SU-DHL-6 (cell line): ENCODE measurements around the gene C1orf74.

ENCODE experiments used
- H2AFZ ChIP-seq: fragments of 200-600 bp; sonication (generic); 2 replicates; pipeline ENCODE4 v1.6.1; 2014; ENCODE audit warnings: low read depth, mild to moderate bottlenecking, moderate library complexity, mixed read lengths, antibody characterized with exemption, low read length; ENCODE audit not compliant: severe bottlenecking
- H3F3A ChIP-seq: fragments of 200-600 bp; shearing (Covaris generic); 2 replicates; pipeline ENCODE4 v1.6.0; 2016; ENCODE audit warnings: antibody characterized with exemption, mild to moderate bottlenecking; ENCODE audit not compliant: insufficient read depth
- H3K27ac ChIP-seq: fragments of 200-600 bp; sonication (generic); 2 replicates; pipeline ENCODE4 v1.5.1; 2016; ENCODE audit warnings: low read depth, mild to moderate bottlenecking, low read length, moderate library complexity, mixed read lengths
- H3K27me3 ChIP-seq: fragments of 200-600 bp; sonication (generic), shearing (Covaris generic); 2 replicates; pipeline ENCODE4 v1.6.0; 2014; ENCODE audit warnings: mild to moderate bottlenecking, low read length
- H3K36me3 ChIP-seq: fragments of 200-600 bp; sonication (generic); 2 replicates; pipeline ENCODE4 v1.6.1; 2014; ENCODE audit warnings: mild to moderate bottlenecking, low read length, mixed read lengths
- H3K4me2 ChIP-seq: fragments of 300-600, 200-600 bp; shearing (Covaris generic), sonication (generic); 2 replicates; pipeline ENCODE4 v1.6.0; 2014; ENCODE audit warnings: low read length, low read depth, mild to moderate bottlenecking; ENCODE audit not compliant: poor library complexity, severe bottlenecking
- H3K4me3 ChIP-seq: fragments of 200-600 bp; sonication (generic); 2 replicates; pipeline ENCODE4 v1.5.1; 2014; ENCODE audit warnings: antibody characterized with exemption, low read length, mild to moderate bottlenecking, mixed read lengths; ENCODE audit not compliant: insufficient read depth, poor library complexity, severe bottlenecking
- H3K79me2 ChIP-seq: fragments of 200-600 bp; sonication (generic); 2 replicates; pipeline ENCODE4 v1.6.1; 2014; ENCODE audit warnings: mild to moderate bottlenecking, low read length, moderate library complexity; ENCODE audit not compliant: insufficient read depth
- H3K9ac ChIP-seq: fragments of 200-600 bp; sonication (generic); 2 replicates; pipeline ENCODE4 v1.7.0; 2014; ENCODE audit warnings: mild to moderate bottlenecking, low read length
- H3K9me2 ChIP-seq: fragments of 200-600 bp; sonication (generic); replicated peaks from 2 replicates; pipeline ENCODE4 v1.6.1; 2014; ENCODE audit warnings: low read length; ENCODE audit not compliant: insufficient read depth
- H3K9me3 ChIP-seq: fragments of 200-600 bp; sonication (generic); 2 replicates; pipeline ENCODE4 v1.6.1; 2014; ENCODE audit warnings: low read length, mixed read lengths; ENCODE audit not compliant: insufficient read depth
- H4K20me1 ChIP-seq: fragments of 200-600 bp; sonication (generic); 2 replicates; pipeline ENCODE4 v1.6.1; 2014; ENCODE audit warnings: low read depth, mild to moderate bottlenecking, antibody characterized with exemption, low read length, moderate library complexity, mixed read lengths
- CTCF ChIP-seq: fragments of 200-600 bp; sonication (generic); IDR thresholded peaks from one replicate; pipeline ENCODE4 v1.5.1; 2017; ENCODE audit warnings: antibody characterized with exemption, mild to moderate bottlenecking, low read length, moderate library complexity; ENCODE audit not compliant: insufficient read depth, poor library complexity, severe bottlenecking
- EZH2phosphoT487 ChIP-seq: fragments of 200-600 bp; sonication (generic), shearing (Covaris generic); conservative IDR thresholded peaks from 2 replicates; pipeline ENCODE4 v1.6.1; 2018; ENCODE audit warnings: mild to moderate bottlenecking, antibody characterized with exemption, low read length, moderate library complexity, mixed read lengths

C1orf74 gene

GRCh38 chr1:209743145-209743482 is 41.2 kb downstream of the C1orf74 start:
- Histone ChIP-seq H3K9me2 (no peaks in the 10 kb centered on the region), H4K20me1 (no peaks in the 10 kb centered on the region), H3K79me2 (no peaks in the 10 kb centered on the region), H3K4me2 (no peak overlapping the region), H3K9me3 (no peaks in the 10 kb centered on the region), H3K27ac (no peak overlapping the region), H3K4me3 (no peak overlapping the region), H2AFZ (no peak overlapping the region), H3F3A (0 out of 2 replicates have a peak, but pooled peaks cover 7% of the 10 kb centered on the region), H3K27me3 (no peaks in the 10 kb centered on the region), H3K36me3 (no peaks in the 10 kb centered on the region), H3K9ac (no peak overlapping the region)
- TF ChIP-seq EZH2phosphoT487 (no peak), CTCF (no peak)

DNA sequence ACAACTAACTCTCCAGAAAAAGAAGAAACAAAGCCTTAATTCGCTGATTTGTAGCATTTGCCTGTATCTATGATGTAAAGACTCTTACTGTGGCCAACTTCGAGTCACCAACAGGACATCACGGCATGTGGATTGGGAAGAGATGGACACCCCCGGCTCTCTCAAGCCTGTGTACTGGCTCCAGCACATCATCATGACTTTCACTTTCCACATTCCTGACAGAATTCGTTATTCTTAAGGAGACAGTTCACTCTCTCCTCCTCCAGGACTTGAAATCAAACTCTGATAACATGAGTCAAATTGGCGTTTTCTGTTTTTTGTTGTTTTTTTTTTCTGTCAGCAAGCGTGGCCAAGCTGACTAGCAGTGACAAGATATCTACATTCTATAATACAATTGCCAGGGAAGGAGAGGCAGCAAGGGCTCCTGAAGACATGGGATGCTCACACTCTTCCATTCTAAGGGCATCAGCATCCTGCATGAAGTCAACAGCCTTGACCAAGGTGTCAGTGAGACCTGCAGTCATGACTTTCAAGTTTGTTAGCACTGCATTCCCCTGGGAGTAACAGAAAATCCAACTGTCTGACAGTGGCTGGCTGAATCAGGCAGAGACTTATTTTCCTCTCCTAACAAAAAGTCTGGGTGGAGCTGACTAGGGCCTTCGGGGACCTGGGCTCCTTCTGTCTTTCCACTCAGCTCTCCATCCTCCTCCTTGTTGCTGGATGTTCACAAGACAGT is 41.8 kb downstream of the C1orf74 start:
- Histone ChIP-seq H2AFZ (no peak overlapping the region), H3K9ac (no peak overlapping the region), H3K27me3 (no peaks in the 10 kb centered on the region), H3K36me3 (no peaks in the 10 kb centered on the region), H3K9me2 (no peaks in the 10 kb centered on the region), H3K9me3 (no peaks in the 10 kb centered on the region), H3F3A (0 out of 2 replicates have a peak, but pooled peaks cover 7% of the 10 kb centered on the region), H3K4me3 (no peak overlapping the region), H3K27ac (no peak overlapping the region), H3K4me2 (no peak overlapping the region), H3K79me2 (no peaks in the 10 kb centered on the region), H4K20me1 (no peaks in the 10 kb centered on the region)
- TF ChIP-seq CTCF (no peak), EZH2phosphoT487 (no peak)

DNA sequence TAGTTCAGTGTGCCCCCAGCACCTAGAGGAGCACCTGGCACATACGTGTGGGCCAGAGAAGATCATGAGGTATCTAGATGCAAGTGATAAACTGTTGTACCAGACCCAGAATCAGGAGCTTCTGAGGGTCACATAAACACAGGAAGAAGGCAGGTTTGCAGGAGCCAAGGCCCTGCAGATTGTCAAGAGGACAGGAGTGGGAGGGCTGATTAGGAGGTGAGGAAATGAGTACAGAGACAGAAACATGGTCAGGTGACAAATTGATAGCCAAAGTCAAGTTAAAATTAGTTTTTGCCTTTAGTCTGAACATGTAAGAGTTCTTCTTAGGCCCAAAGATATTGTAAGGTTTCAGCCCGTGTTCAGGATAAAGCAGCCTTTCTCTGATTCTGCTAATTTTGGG is 42.5 kb downstream of the C1orf74 start:
- no peaks in the 10 kb centered on the region for H3K36me3 ChIP-seq
- H3K27ac ChIP-seq: no peak overlapping the region
- TF ChIP-seq EZH2phosphoT487: no peak
- TF ChIP-seq CTCF: no peak

More for the DNA sequence above, 42.5 kb downstream of the C1orf74 start:
- H3K27me3 ChIP-seq: no peaks in the 10 kb centered on the region
- H3K79me2 ChIP-seq: no peaks in the 10 kb centered on the region
- H4K20me1 ChIP-seq: no peaks in the 10 kb centered on the region
- H3K4me3 ChIP-seq: no peak overlapping the region
- 0 out of 2 replicates have a peak, but pooled peaks cover 7% of the 10 kb centered on the region for H3F3A ChIP-seq
- H3K9me3 ChIP-seq: no peaks in the 10 kb centered on the region
- H3K9me2 ChIP-seq: no peaks in the 10 kb centered on the region
- no peak overlapping the region for H2AFZ ChIP-seq
- no peak overlapping the region for H3K9ac ChIP-seq
- H3K4me2 ChIP-seq: no peak overlapping the region
